ENCODE measurements around the gene SARS1. TPM values are rescaled to one million over a fixed set of nuclear protein-coding genes. Genes with fewer than 3 reads are reported as not detected.
A peak's percentile ranks its signal among the peaks of the same experiment; 100 is the strongest.

SARS1 gene
- total and polyA plus RNA-seq, 2 of the 13 experiments (the other 11 are each of a cell fraction or from before 2014, with no cell fraction given) = 103 to 134 TPM

GRCh38 chr1:109247401-109248365 lies 34.0 kb downstream of the SARS1 start (continued):
- TF ChIP-seq BCL3 (CRISPR knock-in tag; IDR thresholded peaks at IDR 0.05) (no peak), GABPB1 (CRISPR knock-in tag; IDR thresholded peaks at IDR 0.05) (no peak), KDM4B (CRISPR knock-in tag; IDR thresholded peaks at IDR 0.05) (no peak), ZBTB33 (CRISPR knock-in tag; IDR thresholded peaks at IDR 0.05) (no peak), ZZZ3 (CRISPR knock-in tag; IDR thresholded peaks at IDR 0.05; ENCODE audit: borderline replicate concordance) (no peak), ZNF670 (CRISPR knock-in tag; IDR thresholded peaks at IDR 0.05; ENCODE audit: borderline replicate concordance) (no peak)

- FAIRE-seq (no peak), ATAC-seq (peak; percentile 5; the same call in 2 of the 3 replicates), DNase-seq (ENCODE audit: low spot score) (no peak)
- H3K4me3 ChIP-seq (replicated peaks in 1 of 3; ENCODE audit: insufficient read depth in 1 of 3, low read depth in 2 of 3, low read length in 3 of 3) = peak overlapping the region in 1 of 3 experiments; percentile 55; a peak in 1 of 6 replicates
- no peaks in the 10 kb centered on the region for H3K9me3 ChIP-seq (ENCODE audit: low read length)
- in situ Hi-C loops (cut with HindIII; ENCODE audit: extremely low pct_ligation_motif_present, low pct_unique_long_range_greater_than_20kb) (no loop called here), intact Hi-C loops (cut with micrococcal nuclease; ENCODE audit: unreplicated experiment) (no loop called here)
- H3K9ac ChIP-seq (ENCODE audit: insufficient read depth, low read depth, low read length) = no peak overlapping the region
- peak overlapping the region; percentile 75 for H3K4me2 ChIP-seq (ENCODE audit: low read depth, low read length)
- WGBS (ENCODE audit: low lambda C conversion rate) = 51% methylated on average over 7 of the region's 7 CpGs
- no TSS peak for BruUV-seq (replicated peaks)
- peaks cover 28% of the 10 kb centered on the region for H3K4me1 ChIP-seq (ENCODE audit: insufficient read depth, low read length)
- H3K27ac ChIP-seq (ENCODE audit: extremely low read length, insufficient read depth, low read length) = no peak overlapping the region
- H3K79me2 ChIP-seq (ENCODE audit: insufficient read depth, low read length) = no peaks in the 10 kb centered on the region
- ChIA-PET POLR2A (interaction anchor here (1.0 kb wide), 2 partner anchors 8 to 9 kb away, joined by 3 read pairs; no protein-coding TSS in a partner anchor), CTCF (ENCODE audit: low intra/inter-chr PET ratio, low total read pairs) (interaction anchor here (1.8 kb wide), 1 partner anchor 16 kb away, joined by 5 read pairs; no protein-coding TSS in a partner anchor)
- H4K20me1 ChIP-seq (ENCODE audit: insufficient read depth, low read length) = no peaks in the 10 kb centered on the region
- no peaks in the 10 kb centered on the region; a peak in 1 of 5 replicates for H3K36me3 ChIP-seq (replicated peaks in 1 of 2; ENCODE audit: control insufficient read depth in 1 of 2, insufficient read depth in 2 of 2, low read length in 2 of 2)
- no peak overlapping the region for H2AFZ ChIP-seq (ENCODE audit: low read length)
- H3K27me3 ChIP-seq (ENCODE audit: control insufficient read depth in 1 of 2, insufficient read depth in 2 of 2, low read length in 2 of 2) = peaks cover 4 to 28% of the 10 kb centered on the region in 2 experiments; a peak in 4 of 5 replicates
- no peak for TF ChIP-seq ZNF577 (CRISPR knock-in tag; IDR thresholded peaks at IDR 0.05; ENCODE audit: borderline replicate concordance, low read depth)
- TF ChIP-seq FOSL1 (CRISPR knock-in tag; IDR thresholded peaks at IDR 0.05; ENCODE audit: borderline replicate concordance) = no peak
- TF ChIP-seq TGIF2 (CRISPR knock-in tag; IDR thresholded peaks at IDR 0.05) = no peak
- no peak for TF ChIP-seq ZBTB7A (CRISPR knock-in tag; IDR thresholded peaks at IDR 0.05)
- TF ChIP-seq MTA1 (CRISPR knock-in tag; IDR thresholded peaks at IDR 0.05; ENCODE audit: borderline replicate concordance) = no peak
- TF ChIP-seq ZBTB4 (CRISPR knock-in tag; IDR thresholded peaks at IDR 0.05; ENCODE audit: borderline replicate concordance) = no peak
- no peak for TF ChIP-seq SP5 (CRISPR knock-in tag; IDR thresholded peaks at IDR 0.05; ENCODE audit: borderline replicate concordance, low read depth)
- TF ChIP-seq MXD3 (CRISPR knock-in tag; IDR thresholded peaks at IDR 0.05) = no peak
- no peak for TF ChIP-seq ZMYM3 (CRISPR knock-in tag; IDR thresholded peaks at IDR 0.05)
Observed at GRCh38 chr1:109248444-109248796, 34.7 kb downstream of the SARS1 start.

Data from HepG2 (cell line).